Activated T-helper 17 cell treated with anti-CD3 and anti-CD28 coated beads, Interleukin-2, amount 50 U/mL, for 72 hours (primary cell): Measurements from ENCODE around the gene ALDH1A2. TPM values are rescaled to one million over a fixed set of nuclear protein-coding genes. Genes with fewer than 3 reads are reported as not detected.

Experiments used
- ATAC-seq: fragments of 150-1000 bp; cut with Tn5 transposase; replicated peaks from 2 replicates; pipeline ENCODE4 v1.10.0; 2021; ENCODE audit warnings: mild to moderate bottlenecking, moderate library complexity
- H3K27ac Mint-ChIP-seq: one replicate; pipeline ENCODE4 v1.8.0; 2022; ENCODE audit warnings: mixed read lengths
- H3K27me3 Mint-ChIP-seq: one replicate; pipeline ENCODE4 v1.8.0; 2022; ENCODE audit warnings: mixed read lengths
- H3K36me3 Mint-ChIP-seq: one replicate; pipeline ENCODE4 v1.8.0; 2022; ENCODE audit warnings: low read depth, mild to moderate bottlenecking, mixed read lengths
- H3K4me1 Mint-ChIP-seq: one replicate; pipeline ENCODE4 v1.8.0; 2022; ENCODE audit warnings: mixed read lengths
- H3K4me3 Mint-ChIP-seq: one replicate; pipeline ENCODE4 v1.8.0; 2022; ENCODE audit warnings: mild to moderate bottlenecking, mixed read lengths
- H3K9me3 Mint-ChIP-seq: one replicate; pipeline ENCODE4 v1.8.0; 2022; ENCODE audit warnings: mixed read lengths
- total RNA-seq, 2 donors: library from RNA; stranded (reverse); gene quantifications; one replicate each; pipeline ENCODE4 v1.2.3, GENCODE V29; 2022

ALDH1A2 gene
- total RNA-seq, 2 donors from 2014 or later, result 1.1 TPM; not detected in 1

GRCh38 chr15:57962887-57963286 is 102.6 kb downstream of the ALDH1A2 start:
- no peaks in the 10 kb centered on the region for H3K36me3 Mint-ChIP-seq
- ATAC-seq, result no peak
- H3K4me3 Mint-ChIP-seq, result no peak overlapping the region
- H3K27me3 Mint-ChIP-seq, result peaks cover 12% of the 10 kb centered on the region
- no peak overlapping the region for H3K27ac Mint-ChIP-seq
- no peaks in the 10 kb centered on the region for H3K9me3 Mint-ChIP-seq
- H3K4me1 Mint-ChIP-seq, result no peaks in the 10 kb centered on the region

- Mint-ChIP-seq H3K27me3 (peaks cover 15% of the 10 kb centered on the region), H3K36me3 (no peaks in the 10 kb centered on the region), H3K4me1 (no peaks in the 10 kb centered on the region), H3K9me3 (no peaks in the 10 kb centered on the region), H3K27ac (no peak overlapping the region), H3K4me3 (no peak overlapping the region)
- no peak for ATAC-seq
Observed at GRCh38 chr15:57961919-57962318, 103.6 kb downstream of the ALDH1A2 start.

- no peak for ATAC-seq
- no peak overlapping the region for H3K27ac Mint-ChIP-seq
Observed at GRCh38 chr15:57957113-57957512, 108.4 kb downstream of the ALDH1A2 start.

GRCh38 chr15:57953874-57954273 is 111.6 kb downstream of the ALDH1A2 start:
- no peak overlapping the region for H3K4me3 Mint-ChIP-seq
- no peaks in the 10 kb centered on the region for H3K4me1 Mint-ChIP-seq
- no peak overlapping the region for H3K27ac Mint-ChIP-seq
- H3K9me3 Mint-ChIP-seq, result no peaks in the 10 kb centered on the region
- H3K36me3 Mint-ChIP-seq, result no peaks in the 10 kb centered on the region
- ATAC-seq, result no peak
- H3K27me3 Mint-ChIP-seq, result peaks cover 26% of the 10 kb centered on the region

More at GRCh38 chr15:57957113-57957512, 108.4 kb downstream of the ALDH1A2 start:
- Mint-ChIP-seq H3K9me3 (no peaks in the 10 kb centered on the region), H3K36me3 (no peaks in the 10 kb centered on the region), H3K4me3 (no peak overlapping the region), H3K4me1 (no peaks in the 10 kb centered on the region), H3K27me3 (peaks cover 27% of the 10 kb centered on the region)

GRCh38 chr15:57951328-57951932 is 114.1 kb downstream of the ALDH1A2 start:
- no peak overlapping the region for H3K27ac Mint-ChIP-seq
- H3K4me1 Mint-ChIP-seq, result no peaks in the 10 kb centered on the region
- H3K36me3 Mint-ChIP-seq, result no peaks in the 10 kb centered on the region
- no peak for ATAC-seq
- H3K4me3 Mint-ChIP-seq, result no peak overlapping the region
- peaks cover 23% of the 10 kb centered on the region for H3K27me3 Mint-ChIP-seq
- no peaks in the 10 kb centered on the region for H3K9me3 Mint-ChIP-seq

GRCh38 chr15:57950381-57950946 is 115.0 kb downstream of the ALDH1A2 start:
- no peak for ATAC-seq
- Mint-ChIP-seq H3K4me3 (no peak overlapping the region), H3K27ac (no peak overlapping the region), H3K27me3 (peaks cover 23% of the 10 kb centered on the region), H3K9me3 (no peaks in the 10 kb centered on the region), H3K36me3 (no peaks in the 10 kb centered on the region), H3K4me1 (no peaks in the 10 kb centered on the region)

GRCh38 chr15:57949374-57949943 is 116.1 kb downstream of the ALDH1A2 start:
- no peaks in the 10 kb centered on the region for H3K9me3 Mint-ChIP-seq
- ATAC-seq, result no peak

GRCh38 chr15:57948351-57949289 is 116.9 kb downstream of the ALDH1A2 start:
- Mint-ChIP-seq H3K27ac (no peak overlapping the region), H3K36me3 (no peaks in the 10 kb centered on the region), H3K9me3 (no peaks in the 10 kb centered on the region), H3K27me3 (peaks cover 25% of the 10 kb centered on the region), H3K4me3 (no peak overlapping the region), H3K4me1 (no peaks in the 10 kb centered on the region)
- no peak for ATAC-seq

More at GRCh38 chr15:57949374-57949943, 116.1 kb downstream of the ALDH1A2 start:
- H3K4me1 Mint-ChIP-seq, result no peaks in the 10 kb centered on the region
- no peaks in the 10 kb centered on the region for H3K36me3 Mint-ChIP-seq
- H3K4me3 Mint-ChIP-seq, result no peak overlapping the region
- peaks cover 27% of the 10 kb centered on the region for H3K27me3 Mint-ChIP-seq
- H3K27ac Mint-ChIP-seq, result no peak overlapping the region

GRCh38 chr15:57947781-57948180 is 117.7 kb downstream of the ALDH1A2 start:
- H3K4me3 Mint-ChIP-seq, result no peak overlapping the region
- no peak for ATAC-seq
- H3K9me3 Mint-ChIP-seq, result no peaks in the 10 kb centered on the region
- H3K4me1 Mint-ChIP-seq, result no peaks in the 10 kb centered on the region
- H3K27ac Mint-ChIP-seq, result no peak overlapping the region
- H3K27me3 Mint-ChIP-seq, result peaks cover 25% of the 10 kb centered on the region
- H3K36me3 Mint-ChIP-seq, result no peaks in the 10 kb centered on the region

GRCh38 chr15:57947282-57947681 is 118.2 kb downstream of the ALDH1A2 start:
- Mint-ChIP-seq H3K27ac (no peak overlapping the region), H3K27me3 (peaks cover 30% of the 10 kb centered on the region), H3K4me1 (no peaks in the 10 kb centered on the region), H3K9me3 (no peaks in the 10 kb centered on the region), H3K36me3 (no peaks in the 10 kb centered on the region), H3K4me3 (no peak overlapping the region)
- no peak for ATAC-seq

- H3K9me3 Mint-ChIP-seq, result no peaks in the 10 kb centered on the region
- H3K4me3 Mint-ChIP-seq, result no peak overlapping the region
- no peaks in the 10 kb centered on the region for H3K36me3 Mint-ChIP-seq
- ATAC-seq, result no peak
- H3K4me1 Mint-ChIP-seq, result no peaks in the 10 kb centered on the region
- H3K27me3 Mint-ChIP-seq, result peaks cover 30% of the 10 kb centered on the region
- H3K27ac Mint-ChIP-seq, result no peak overlapping the region
Observed at GRCh38 chr15:57946491-57947048, 118.9 kb downstream of the ALDH1A2 start.

- no peak for ATAC-seq
- H3K36me3 Mint-ChIP-seq, result no peaks in the 10 kb centered on the region
- H3K4me3 Mint-ChIP-seq, result no peak overlapping the region
- H3K27me3 Mint-ChIP-seq, result peaks cover 37% of the 10 kb centered on the region
- no peaks in the 10 kb centered on the region for H3K4me1 Mint-ChIP-seq
- H3K27ac Mint-ChIP-seq, result no peak overlapping the region
- no peaks in the 10 kb centered on the region for H3K9me3 Mint-ChIP-seq
Observed at GRCh38 chr15:57945616-57946015, 119.9 kb downstream of the ALDH1A2 start.

GRCh38 chr15:57943754-57944420 is 121.6 kb downstream of the ALDH1A2 start:
- no peaks in the 10 kb centered on the region for H3K4me1 Mint-ChIP-seq
- H3K36me3 Mint-ChIP-seq, result no peaks in the 10 kb centered on the region
- peaks cover 49% of the 10 kb centered on the region for H3K27me3 Mint-ChIP-seq
- H3K9me3 Mint-ChIP-seq, result no peaks in the 10 kb centered on the region
- no peak for ATAC-seq
- no peak overlapping the region for H3K4me3 Mint-ChIP-seq
- H3K27ac Mint-ChIP-seq, result no peak overlapping the region

GRCh38 chr15:57943171-57943570 is 122.3 kb downstream of the ALDH1A2 start:
- H3K4me1 Mint-ChIP-seq, result no peaks in the 10 kb centered on the region
- peaks cover 56% of the 10 kb centered on the region for H3K27me3 Mint-ChIP-seq
- no peaks in the 10 kb centered on the region for H3K36me3 Mint-ChIP-seq
- H3K27ac Mint-ChIP-seq, result no peak overlapping the region
- no peaks in the 10 kb centered on the region for H3K9me3 Mint-ChIP-seq
- H3K4me3 Mint-ChIP-seq, result no peak overlapping the region
- no peak for ATAC-seq
